Subcutaneous adipose tissue (tissue), 4 donors: ENCODE data around the gene PSKH1. TPM values are rescaled to one million over a fixed set of nuclear protein-coding genes. Genes with fewer than 3 reads are reported as not detected.

Source experiments
- CTCF ChIP-seq: fragments of 450-650 bp; IDR thresholded peaks from one replicate; pipeline ENCODE4 v1.5.1; 2016; ENCODE audit warnings: low read depth, mild to moderate bottlenecking, control low read depth, antibody characterized with exemption, moderate library complexity
- total RNA-seq, 4 donors: library from RNA; depleted of rRNA; stranded (reverse); fragments of >200 nt; gene quantifications; one replicate each; pipeline ENCODE4 v1.1.0, GENCODE V29; 2016

Gene PSKH1
- total RNA-seq, 4 donors from 2014 or later, result 7.0 to 28.4 (median 10.9) TPM

DNA sequence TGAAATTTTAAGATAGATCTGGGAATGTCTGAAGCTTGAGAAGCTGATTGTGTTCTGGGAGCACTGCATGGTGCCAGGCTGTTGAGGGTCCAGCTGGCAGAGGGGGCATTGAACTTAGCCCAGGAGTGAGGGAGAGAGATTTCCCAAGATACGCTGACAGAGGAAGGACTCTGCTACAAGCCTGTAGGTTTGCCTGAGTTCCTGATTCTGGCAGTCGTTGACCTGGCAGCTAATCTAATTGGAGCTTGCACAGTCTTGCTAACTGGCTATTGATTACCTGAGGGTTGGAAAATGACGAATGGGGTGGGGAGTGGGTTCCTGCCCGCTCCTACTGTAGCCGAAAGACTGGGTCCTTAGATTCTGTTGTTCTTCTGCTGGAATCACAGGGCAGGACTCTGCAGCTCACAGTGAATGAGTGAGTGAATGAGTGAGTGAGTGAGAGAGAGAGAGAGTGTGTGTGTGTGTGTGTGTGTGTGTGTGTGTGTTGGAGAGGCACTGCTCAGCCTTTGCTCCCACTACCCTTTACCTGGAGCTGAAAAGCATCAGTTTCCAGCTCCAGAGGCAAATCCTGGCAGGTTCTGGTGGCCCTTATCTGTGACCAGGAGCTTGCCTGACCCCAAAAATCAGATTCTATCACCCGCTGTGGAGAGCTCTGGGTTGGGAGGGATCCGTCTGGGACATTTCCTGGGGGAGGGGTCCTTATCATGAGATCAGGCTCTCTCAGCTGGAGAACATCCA, 21.9 kb downstream of the PSKH1 start:
- TF ChIP-seq CTCF, result no peak

DNA sequence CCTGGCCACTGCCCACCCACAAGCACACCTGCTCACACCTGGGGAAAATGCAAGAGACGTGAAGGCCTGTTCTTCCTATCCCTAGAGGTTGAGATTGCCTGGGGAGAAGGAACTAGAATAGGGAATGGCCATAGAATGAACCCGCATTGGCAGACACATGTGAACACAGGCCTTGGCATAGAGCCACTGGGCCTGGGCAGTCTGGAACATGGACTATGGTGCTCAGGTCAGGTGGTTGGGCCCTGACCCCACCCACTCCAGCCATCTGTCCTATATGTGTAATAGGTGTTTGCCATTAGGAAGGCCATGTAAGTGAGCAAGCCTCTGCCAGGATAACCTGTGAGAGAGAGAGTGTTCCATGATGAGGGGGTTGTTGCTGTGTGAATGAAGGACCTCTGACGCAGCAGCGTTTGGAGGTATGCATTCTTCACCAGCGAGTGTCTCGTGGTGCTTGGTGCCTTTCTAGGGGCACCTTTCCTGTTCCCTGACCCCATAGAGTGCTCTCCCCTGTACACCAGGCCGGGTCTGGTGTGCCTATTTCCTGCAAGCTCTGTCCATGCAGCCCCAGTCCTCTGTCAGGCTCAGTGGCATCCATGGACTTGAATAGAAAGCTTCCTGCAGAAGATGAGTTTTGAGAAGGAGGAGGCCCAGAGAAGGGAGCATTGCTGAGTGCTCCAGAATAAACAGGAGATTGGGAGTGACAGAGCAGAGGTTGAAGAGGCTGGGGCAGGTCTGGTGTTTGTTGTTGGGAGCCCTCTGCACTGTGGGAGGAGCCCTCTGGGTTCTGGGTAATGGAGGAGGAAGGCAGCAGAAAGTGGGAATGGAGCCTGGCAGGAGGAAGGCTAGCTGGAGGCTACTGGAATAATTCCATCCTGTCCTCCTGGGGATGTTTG, 23.0 kb downstream of the PSKH1 start:
- TF ChIP-seq CTCF, result no peak

GRCh38 chr16:67917140-67917851, 24.2 kb downstream of the PSKH1 start:
- no peak for TF ChIP-seq CTCF

DNA sequence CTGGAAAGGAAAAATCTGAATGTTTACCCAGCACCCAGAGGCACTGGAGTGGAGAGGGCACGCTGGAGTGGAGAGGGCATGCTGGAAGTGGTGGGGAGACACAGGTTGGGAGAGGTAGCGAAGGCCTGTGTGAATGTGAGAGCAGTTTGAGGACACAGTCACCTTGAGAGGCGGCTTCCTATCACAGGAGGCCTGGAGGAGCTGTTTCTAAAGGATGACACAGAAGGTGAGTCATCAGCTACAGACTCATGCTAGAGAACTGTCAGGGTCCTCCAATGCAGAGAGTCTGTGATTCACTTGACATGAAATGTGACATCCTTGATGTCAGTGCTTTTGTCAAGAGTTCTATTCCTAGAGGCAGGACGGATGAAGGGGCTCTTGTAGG, 24.8 kb downstream of the PSKH1 start:
- TF ChIP-seq CTCF, result no peak

DNA sequence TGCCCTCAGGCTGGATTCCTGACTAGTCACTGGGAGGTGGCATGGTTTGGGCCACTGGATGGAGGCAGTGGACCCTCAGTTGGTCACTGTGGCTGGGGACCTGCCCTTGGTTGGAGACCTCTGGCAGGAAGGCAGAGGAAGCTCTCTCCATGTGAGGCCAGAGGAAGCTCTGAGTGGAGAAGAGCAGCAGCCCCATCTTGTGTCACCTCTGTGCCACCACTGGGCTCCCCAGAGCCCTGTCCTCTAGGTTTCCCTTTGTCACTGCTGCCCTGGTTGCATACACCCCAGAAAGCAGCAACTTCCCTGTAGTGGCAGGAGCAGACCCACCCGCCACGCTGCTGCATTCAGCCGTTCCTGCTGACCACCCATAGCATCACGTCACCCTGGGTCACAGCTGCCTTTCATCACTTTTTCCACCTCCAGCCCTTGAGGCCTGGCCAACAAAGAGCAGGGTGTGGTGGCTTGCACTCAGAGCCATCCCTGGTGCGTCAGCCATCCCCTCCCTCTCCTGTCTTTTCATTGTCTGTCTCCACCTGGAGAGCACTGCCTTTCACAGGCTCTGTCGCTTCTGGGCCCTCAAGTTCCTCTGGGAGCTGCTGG, 26.7 kb downstream of the PSKH1 start:
- TF ChIP-seq CTCF, result no peak

DNA sequence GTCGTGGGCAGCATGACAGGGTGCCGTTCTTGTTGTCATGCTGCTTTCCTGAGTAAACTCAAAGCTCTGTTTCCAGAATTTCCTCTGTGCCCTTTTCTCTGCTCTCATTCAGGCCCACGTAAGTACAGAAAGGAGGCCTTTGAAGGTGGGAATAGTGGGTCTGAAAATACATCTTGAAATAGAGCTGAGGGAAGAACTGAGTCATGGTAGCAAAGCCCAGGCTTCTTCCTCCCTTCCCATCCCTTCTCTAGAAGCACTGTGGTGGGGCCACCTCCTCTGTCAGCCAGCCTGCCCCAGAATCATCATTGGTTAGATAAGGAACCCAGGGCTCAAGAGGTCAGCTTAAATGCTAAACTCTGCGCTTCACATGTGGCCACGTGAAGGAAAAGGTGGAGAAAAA, 29.2 kb downstream of the PSKH1 start:
- no peak for TF ChIP-seq CTCF
